HCT116 (cell line): Measurements from ENCODE around the gene PRSS16. TPM values are rescaled to one million over a fixed set of nuclear protein-coding genes. Genes with fewer than 3 reads are reported as not detected.

Source experiments
- ATAC-seq: fragments of 200-7000 bp; cut with Tn5 transposase; 2 replicates; pipeline ENCODE4 v1.9.1; 2020; ENCODE audit warnings: mild to moderate bottlenecking, moderate library complexity
- BruUV-seq: library from RNA; stranded (reverse); fragments of 400-500 nt; replicated peaks from 2 replicates; lab custom pipeline; 2021; lab: Mats Ljungman, UMichigan
- CTCF ChIA-PET: fragments of 300-600 bp; sonication (Branson Sonifier 250); formaldehyde crosslinking; loops from one replicate; lab custom pipeline; 2021; ENCODE audit warnings: antibody characterized with exemption; lab: Charles Lee
- POLR2A ChIA-PET: fragments of 300-600, 350-600 bp; sonication (Branson Sonifier 250); formaldehyde crosslinking; loops from one replicate; lab custom pipeline; 2021; ENCODE audit warnings: antibody characterized with exemption; lab: Charles Lee
- RAD21 ChIA-PET, 2 experiments: fragments of 300-600 bp; sonication (Branson Sonifier 250); formaldehyde crosslinking; loops; one replicate each; lab custom pipeline; 2023; ENCODE audit warnings: low total read pairs in 2 of 2; ENCODE audit not compliant: uncharacterized antibody in 2 of 2, unreplicated experiment in 2 of 2, low non-redundant PET in 1 of 2; lab: Charles Lee
- DNase-seq: peaks from one replicate; pipeline ENCODE4 v3.0.0-alpha.2; 2010; ENCODE audit warnings: low read depth, low spot score
- H2AFZ ChIP-seq: fragments of 200-600 bp; shearing (Covaris generic), sonication (generic); 2 replicates; pipeline ENCODE4 v1.6.1; 2017; ENCODE audit warnings: low read depth, mixed run types, mixed read lengths, antibody characterized with exemption, low read length; ENCODE audit not compliant: poor library complexity, severe bottlenecking
- H3K27ac ChIP-seq: 2 replicates; pipeline ENCODE4 v1.5.1; 2012; ENCODE audit warnings: low read depth, low read length
- H3K27me3 ChIP-seq: fragments of 200-600 bp; sonication (generic); 2 replicates; pipeline ENCODE4 v1.6.1; 2016; ENCODE audit warnings: mixed run types, low read length, mixed read lengths; ENCODE audit not compliant: insufficient read depth
- H3K36me3 ChIP-seq, 2 experiments: fragments of 200-500 bp in 1 of 2; fragments of 200-600 bp in 1 of 2; sonication (Bioruptor generic) in 1 of 2; sonication (generic) in 1 of 2; 2 replicates each; pipeline versions ENCODE4 v1.5.1 to v1.6.1; 2014 to 2016; ENCODE audit warnings: low read length in 2 of 2, inconsistent platforms in 1 of 2, mixed read lengths in 1 of 2, mixed run types in 1 of 2; ENCODE audit not compliant: insufficient read depth in 2 of 2, control insufficient read depth in 1 of 2
- H3K4me1 ChIP-seq, 2 experiments: fragments of 200-600 bp in 1 of 2; sonication (generic) in 1 of 2; 2 replicates each; pipeline versions ENCODE4 v1.5.1 to v1.6.1; 2012 to 2017; ENCODE audit warnings: low read length in 2 of 2, inconsistent platforms in 1 of 2, mild to moderate bottlenecking in 1 of 2, mixed read lengths in 1 of 2, mixed run types in 1 of 2, moderate library complexity in 1 of 2; ENCODE audit not compliant: insufficient read depth in 2 of 2, control insufficient read depth in 1 of 2
- H3K4me2 ChIP-seq: fragments of 200-600 bp; sonication (generic); 2 replicates; pipeline ENCODE4 v1.6.1; 2017; ENCODE audit warnings: mixed run types, low read length, mixed read lengths
- H3K4me3 ChIP-seq, 2 experiments: fragments of 200-600 bp in 1 of 2; sonication (generic) in 1 of 2; replicated peaks in 1 of 2; 2 replicates each; pipeline ENCODE4 v1.5.1; 2011 to 2016; ENCODE audit warnings: low read length in 2 of 2, control low read depth in 1 of 2, low read depth in 1 of 2, mild to moderate bottlenecking in 1 of 2, mixed read lengths in 1 of 2, mixed run types in 1 of 2
- H3K79me2 ChIP-seq: fragments of 200-600 bp; sonication (generic); 2 replicates; pipeline ENCODE4 v1.6.1; 2017; ENCODE audit warnings: mild to moderate bottlenecking, mixed run types, low read length, moderate library complexity, mixed read lengths; ENCODE audit not compliant: insufficient read depth
- H3K9ac ChIP-seq: fragments of 200-600 bp; sonication (generic); 2 replicates; pipeline ENCODE4 v1.6.1; 2016; ENCODE audit warnings: low read length, mixed read lengths
- H3K9me2 ChIP-seq: fragments of 200-600 bp; sonication (generic), shearing (Covaris generic); 2 replicates; pipeline ENCODE4 v1.6.1; 2017; ENCODE audit warnings: mixed run types, mild to moderate bottlenecking, moderate library complexity; ENCODE audit not compliant: insufficient read depth
- H3K9me3 ChIP-seq, 2 experiments: fragments of 200-500 bp in 1 of 2; fragments of 200-600 bp in 1 of 2; sonication (Bioruptor generic) in 1 of 2; sonication (generic) in 1 of 2; 2 replicates each; pipeline ENCODE4 v1.6.1; 2014 to 2017; ENCODE audit warnings: low read length in 2 of 2, mixed read lengths in 2 of 2, inconsistent platforms in 1 of 2, low read depth in 1 of 2, mild to moderate bottlenecking in 1 of 2, mixed run types in 1 of 2, moderate library complexity in 1 of 2; ENCODE audit not compliant: control insufficient read depth in 1 of 2, insufficient read depth in 1 of 2
- H4K20me1 ChIP-seq: fragments of 200-600 bp; sonication (generic), shearing (Covaris generic); 2 replicates; pipeline ENCODE4 v1.6.1; 2017; ENCODE audit warnings: mixed run types, mild to moderate bottlenecking, moderate library complexity; ENCODE audit not compliant: insufficient read depth
- ATF3 ChIP-seq: IDR thresholded peaks from 2 replicates; pipeline ENCODE4 v1.6.1; 2012
- CBX3 ChIP-seq: IDR thresholded peaks from 2 replicates; pipeline ENCODE4 v1.6.1; 2012; ENCODE audit warnings: low read depth
- CEBPB ChIP-seq: IDR thresholded peaks from 2 replicates; pipeline ENCODE4 v1.6.1; 2012; ENCODE audit warnings: low read depth
- CTCF ChIP-seq, 3 experiments: fragments of 200-600 bp in 1 of 3; sonication (generic) in 1 of 3; IDR thresholded peaks in 2 of 3; conservative IDR thresholded peaks in 1 of 3; 2 replicates each; pipeline ENCODE4 v1.5.1; 2012 to 2017; ENCODE audit warnings: low read depth in 2 of 3, low read length in 2 of 3, antibody characterized with exemption in 1 of 3, borderline replicate concordance in 1 of 3, control low read depth in 1 of 3, mild to moderate bottlenecking in 1 of 3, mixed read lengths in 1 of 3, mixed run types in 1 of 3, moderate library complexity in 1 of 3; ENCODE audit not compliant: insufficient read depth in 1 of 3
- ELF1 ChIP-seq: IDR thresholded peaks from 2 replicates; pipeline ENCODE4 v1.6.1; 2012; ENCODE audit warnings: low read depth, borderline replicate concordance
- EZH2 ChIP-seq: fragments of 200-600 bp; sonication (generic); IDR thresholded peaks from 2 replicates; pipeline ENCODE4 v1.6.1; 2017; ENCODE audit warnings: antibody characterized with exemption, mixed run types
- EZH2phosphoT487 ChIP-seq: fragments of 200-600 bp; IDR thresholded peaks from 2 replicates; pipeline ENCODE4 v1.6.1; 2018; ENCODE audit warnings: antibody characterized with exemption, borderline replicate concordance
- JUND ChIP-seq: IDR thresholded peaks from 2 replicates; pipeline ENCODE4 v1.6.1; 2012
- POLR2A ChIP-seq: IDR thresholded peaks from 2 replicates; pipeline ENCODE4 v1.7.0; 2011; ENCODE audit warnings: borderline replicate concordance; ENCODE audit not compliant: insufficient read depth, insufficient read length; ENCODE audit errors: extremely low read depth
- RAD21 ChIP-seq: IDR thresholded peaks from 2 replicates; pipeline ENCODE4 v1.6.1; 2012; ENCODE audit warnings: low read depth, mild to moderate bottlenecking
- SIN3A ChIP-seq: IDR thresholded peaks from 2 replicates; pipeline ENCODE4 v1.6.1; 2012; ENCODE audit warnings: low read depth
- SRF ChIP-seq: IDR thresholded peaks from 2 replicates; pipeline ENCODE4 v1.6.1; 2012; ENCODE audit warnings: low read depth
- TCF7L2 ChIP-seq: IDR thresholded peaks from 2 replicates; pipeline ENCODE4 v1.7.0; 2011; ENCODE audit warnings: borderline replicate concordance, inconsistent platforms; ENCODE audit not compliant: insufficient read depth, insufficient read length; ENCODE audit errors: extremely low read depth
- ZFX ChIP-seq: fragments of 450-650 bp; IDR thresholded peaks from 2 replicates; pipeline ENCODE4 v1.6.1; 2017
- ZNF274 ChIP-seq: fragments of 200-500 bp; sonication (Bioruptor generic); IDR thresholded peaks from 2 replicates; pipeline ENCODE4 v1.6.1; 2014; ENCODE audit warnings: mild to moderate bottlenecking, low read depth, low read length, inconsistent platforms
- intact Hi-C: fragments of 100-400 bp; cut with micrococcal nuclease; formaldehyde crosslinking; loops from 2 replicates; pipeline ENCODE4 v1.10.0; 2022
- total RNA-seq: library from RNA; stranded (reverse); gene quantifications from one replicate; pipeline ENCODE4 v1.2.1, GENCODE V29; 2021; ENCODE audit not compliant: unreplicated experiment
- TF ChIP-seq, protein P1 (sequence below): IDR thresholded peaks from 2 replicates; pipeline ENCODE4 v1.6.1; 2011; ENCODE audit warnings: mild to moderate bottlenecking, low read length, moderate library complexity; ENCODE audit not compliant: insufficient replicate concordance; ENCODE audit errors: extremely low read depth
- TF ChIP-seq, protein P2 (sequence below): IDR thresholded peaks from 2 replicates; pipeline ENCODE4 v1.6.1; 2012; ENCODE audit warnings: low read depth

PRSS16 gene
- total RNA-seq, 1 experiment from 2014 or later = 14.5 TPM

DNA sequence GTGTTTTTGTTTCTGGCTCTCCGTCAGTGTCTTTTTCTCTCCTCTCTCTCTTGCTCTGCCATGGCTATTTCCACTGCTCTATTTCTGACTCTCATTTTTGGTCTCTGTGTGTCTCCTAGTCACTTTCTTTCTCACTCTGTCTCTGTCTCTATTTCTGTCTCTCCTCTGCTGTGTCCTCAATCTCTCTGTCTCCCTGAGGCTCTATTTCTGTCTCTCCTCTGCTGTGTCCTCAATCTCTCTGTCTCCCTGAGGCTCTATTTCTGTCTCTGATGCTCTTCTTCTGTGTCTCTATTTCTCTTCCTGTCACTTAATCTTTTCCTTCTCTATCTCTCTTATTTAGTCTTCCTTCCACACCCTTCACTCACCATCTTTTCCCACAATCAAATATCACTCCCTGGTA, 8.4 kb downstream of the PRSS16 start (continued):
- TF ChIP-seq, protein P1, sequence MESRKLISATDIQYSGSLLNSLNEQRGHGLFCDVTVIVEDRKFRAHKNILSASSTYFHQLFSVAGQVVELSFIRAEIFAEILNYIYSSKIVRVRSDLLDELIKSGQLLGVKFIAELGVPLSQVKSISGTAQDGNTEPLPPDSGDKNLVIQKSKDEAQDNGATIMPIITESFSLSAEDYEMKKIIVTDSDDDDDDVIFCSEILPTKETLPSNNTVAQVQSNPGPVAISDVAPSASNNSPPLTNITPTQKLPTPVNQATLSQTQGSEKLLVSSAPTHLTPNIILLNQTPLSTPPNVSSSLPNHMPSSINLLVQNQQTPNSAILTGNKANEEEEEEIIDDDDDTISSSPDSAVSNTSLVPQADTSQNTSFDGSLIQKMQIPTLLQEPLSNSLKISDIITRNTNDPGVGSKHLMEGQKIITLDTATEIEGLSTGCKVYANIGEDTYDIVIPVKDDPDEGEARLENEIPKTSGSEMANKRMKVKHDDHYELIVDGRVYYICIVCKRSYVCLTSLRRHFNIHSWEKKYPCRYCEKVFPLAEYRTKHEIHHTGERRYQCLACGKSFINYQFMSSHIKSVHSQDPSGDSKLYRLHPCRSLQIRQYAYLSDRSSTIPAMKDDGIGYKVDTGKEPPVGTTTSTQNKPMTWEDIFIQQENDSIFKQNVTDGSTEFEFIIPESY = no peak
- TF ChIP-seq, protein P2, sequence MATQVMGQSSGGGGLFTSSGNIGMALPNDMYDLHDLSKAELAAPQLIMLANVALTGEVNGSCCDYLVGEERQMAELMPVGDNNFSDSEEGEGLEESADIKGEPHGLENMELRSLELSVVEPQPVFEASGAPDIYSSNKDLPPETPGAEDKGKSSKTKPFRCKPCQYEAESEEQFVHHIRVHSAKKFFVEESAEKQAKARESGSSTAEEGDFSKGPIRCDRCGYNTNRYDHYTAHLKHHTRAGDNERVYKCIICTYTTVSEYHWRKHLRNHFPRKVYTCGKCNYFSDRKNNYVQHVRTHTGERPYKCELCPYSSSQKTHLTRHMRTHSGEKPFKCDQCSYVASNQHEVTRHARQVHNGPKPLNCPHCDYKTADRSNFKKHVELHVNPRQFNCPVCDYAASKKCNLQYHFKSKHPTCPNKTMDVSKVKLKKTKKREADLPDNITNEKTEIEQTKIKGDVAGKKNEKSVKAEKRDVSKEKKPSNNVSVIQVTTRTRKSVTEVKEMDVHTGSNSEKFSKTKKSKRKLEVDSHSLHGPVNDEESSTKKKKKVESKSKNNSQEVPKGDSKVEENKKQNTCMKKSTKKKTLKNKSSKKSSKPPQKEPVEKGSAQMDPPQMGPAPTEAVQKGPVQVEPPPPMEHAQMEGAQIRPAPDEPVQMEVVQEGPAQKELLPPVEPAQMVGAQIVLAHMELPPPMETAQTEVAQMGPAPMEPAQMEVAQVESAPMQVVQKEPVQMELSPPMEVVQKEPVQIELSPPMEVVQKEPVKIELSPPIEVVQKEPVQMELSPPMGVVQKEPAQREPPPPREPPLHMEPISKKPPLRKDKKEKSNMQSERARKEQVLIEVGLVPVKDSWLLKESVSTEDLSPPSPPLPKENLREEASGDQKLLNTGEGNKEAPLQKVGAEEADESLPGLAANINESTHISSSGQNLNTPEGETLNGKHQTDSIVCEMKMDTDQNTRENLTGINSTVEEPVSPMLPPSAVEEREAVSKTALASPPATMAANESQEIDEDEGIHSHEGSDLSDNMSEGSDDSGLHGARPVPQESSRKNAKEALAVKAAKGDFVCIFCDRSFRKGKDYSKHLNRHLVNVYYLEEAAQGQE = no peak

DNA sequence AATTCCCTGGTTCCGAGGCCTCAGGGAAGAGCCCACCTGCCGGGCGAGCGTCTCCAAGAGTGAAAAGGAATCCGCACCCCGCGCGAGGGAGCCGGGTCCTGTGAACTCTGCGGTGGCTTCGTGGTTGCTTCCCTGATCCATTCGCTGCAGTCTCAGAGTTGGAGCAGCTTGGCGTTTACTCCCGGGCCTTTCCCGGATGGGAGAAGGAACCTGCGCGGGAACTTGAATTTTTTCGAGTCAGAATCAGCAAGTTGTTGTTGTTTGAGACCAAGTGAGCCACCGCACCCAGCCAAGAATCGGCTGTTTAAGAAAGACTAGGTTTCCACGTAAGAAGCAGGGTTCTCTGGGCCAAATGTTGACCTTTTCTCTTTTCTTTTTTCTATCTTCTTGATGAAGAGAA, 12.9 kb downstream of the PRSS16 start:
- H3K4me3 ChIP-seq = no peak overlapping the region
- TF ChIP-seq EZH2phosphoT487 (no peak), EZH2 (no peak), RAD21 (no peak), JUND (no peak), SIN3A (no peak), ZFX (no peak), ELF1 (no peak), SRF (no peak), CBX3 (no peak), CEBPB (no peak), POLR2A (no peak), ATF3 (no peak), CTCF (IDR thresholded peaks at IDR 0.05 in 2 of 3, conservative IDR thresholded peaks at IDR 0.05 in 1 of 3; ENCODE audit: borderline replicate concordance in 1 of 3, insufficient read depth in 1 of 3, low read depth in 2 of 3, low read length in 2 of 3) (no peak), TCF7L2 (no peak), ZNF274 (no peak)
- TF ChIP-seq, protein P1 = no peak
- ChIA-PET RAD21 (no interaction called here), POLR2A (no interaction called here), CTCF (no interaction called here)
- no peak overlapping the region for H3K9ac ChIP-seq
- no peaks in the 10 kb centered on the region for H3K36me3 ChIP-seq
- no peaks in the 10 kb centered on the region for H3K27me3 ChIP-seq
- H3K4me2 ChIP-seq = no peak overlapping the region
- no peaks in the 10 kb centered on the region for H3K9me2 ChIP-seq
- ATAC-seq (no peak), DNase-seq (no peak)
- H4K20me1 ChIP-seq = no peaks in the 10 kb centered on the region
- BruUV-seq = no TSS peak
- H3K9me3 ChIP-seq = no peaks in the 10 kb centered on the region
- intact Hi-C loops = no loop called here
- no peaks in the 10 kb centered on the region for H3K79me2 ChIP-seq
- no peak overlapping the region for H3K27ac ChIP-seq
- H3K4me1 ChIP-seq = no peaks in the 10 kb centered on the region
- no peak overlapping the region for H2AFZ ChIP-seq
